ENCODE results near the gene CDH22. TPM values are rescaled to one million over a fixed set of nuclear protein-coding genes. Genes with fewer than 3 reads are reported as not detected.

CDH22 gene
- total and polyA plus RNA-seq, 2 experiments from 2014 or later: 0.08 to 0.10 TPM

GRCh38 chr20:46305973-46306360, 2.3 kb downstream of the CDH22 start:
- Mint-ChIP-seq H3K27ac (no peak overlapping the region), H3K4me1 (peaks cover 6% of the 10 kb centered on the region; the same call in 2 of the 3 replicates), H3K27me3 (ENCODE audit: insufficient read depth, low read depth, poor library complexity) (peaks cover 49% of the 10 kb centered on the region), H3K9me3 (no peaks in the 10 kb centered on the region; the same call in 2 of the 3 replicates), H3K36me3 (ENCODE audit: low read depth) (no peaks in the 10 kb centered on the region; the same call in 2 of the 3 replicates), H3K4me3 (no peak overlapping the region)
- no peak overlapping the region for H3K4me3 ChIP-seq
- 0 out of 2 replicates have a peak, but pooled peaks cover 6% of the 10 kb centered on the region for H3K4me1 ChIP-seq (ENCODE audit: insufficient read depth)
- ATAC-seq: no peak
- no peaks in the 10 kb centered on the region for H3K9me2 ChIP-seq (ENCODE audit: insufficient read depth)
- DNase-seq (ENCODE audit: low spot score): no peak
- peaks cover 9% of the 10 kb centered on the region; the same call in 1 of the 2 replicates for H4K20me1 ChIP-seq (replicated peaks; ENCODE audit: insufficient read depth)
- H3K4me2 ChIP-seq: no peak overlapping the region
- H3F3A ChIP-seq (replicated peaks; ENCODE audit: low read depth): no peaks in the 10 kb centered on the region
- no peaks in the 10 kb centered on the region for H3K36me3 ChIP-seq (ENCODE audit: insufficient read depth)
- TF ChIP-seq JUNB (IDR thresholded peaks at IDR 0.05; ENCODE audit: unreplicated experiment): no peak
- TF ChIP-seq ZNF331 (CRISPR knock-in tag; IDR thresholded peaks at IDR 0.05; ENCODE audit: low read depth): no peak
- TF ChIP-seq EZH2 (IDR thresholded peaks at IDR 0.05; ENCODE audit: low read depth, unreplicated experiment): no peak
- TF ChIP-seq ZNF462 (CRISPR knock-in tag; IDR thresholded peaks at IDR 0.05): no peak
- TF ChIP-seq CTCF (conservative IDR thresholded peaks at IDR 0.05; ENCODE audit: low read depth in 2 of 2): no peak
- no peak for TF ChIP-seq EZH2phosphoT487 (IDR thresholded peaks at IDR 0.05; ENCODE audit: unreplicated experiment)
- TF ChIP-seq CREB1 (CRISPR knock-in tag; IDR thresholded peaks at IDR 0.05; ENCODE audit: low read depth): no peak
- TF ChIP-seq ETS1 (IDR thresholded peaks at IDR 0.05): no peak
- TF ChIP-seq POLR2AphosphoS5 (IDR thresholded peaks at IDR 0.05; ENCODE audit: low read depth): no peak
- no peak for TF ChIP-seq STAT1 (IDR thresholded peaks at IDR 0.05; ENCODE audit: unreplicated experiment)
- TF ChIP-seq, protein P1, sequence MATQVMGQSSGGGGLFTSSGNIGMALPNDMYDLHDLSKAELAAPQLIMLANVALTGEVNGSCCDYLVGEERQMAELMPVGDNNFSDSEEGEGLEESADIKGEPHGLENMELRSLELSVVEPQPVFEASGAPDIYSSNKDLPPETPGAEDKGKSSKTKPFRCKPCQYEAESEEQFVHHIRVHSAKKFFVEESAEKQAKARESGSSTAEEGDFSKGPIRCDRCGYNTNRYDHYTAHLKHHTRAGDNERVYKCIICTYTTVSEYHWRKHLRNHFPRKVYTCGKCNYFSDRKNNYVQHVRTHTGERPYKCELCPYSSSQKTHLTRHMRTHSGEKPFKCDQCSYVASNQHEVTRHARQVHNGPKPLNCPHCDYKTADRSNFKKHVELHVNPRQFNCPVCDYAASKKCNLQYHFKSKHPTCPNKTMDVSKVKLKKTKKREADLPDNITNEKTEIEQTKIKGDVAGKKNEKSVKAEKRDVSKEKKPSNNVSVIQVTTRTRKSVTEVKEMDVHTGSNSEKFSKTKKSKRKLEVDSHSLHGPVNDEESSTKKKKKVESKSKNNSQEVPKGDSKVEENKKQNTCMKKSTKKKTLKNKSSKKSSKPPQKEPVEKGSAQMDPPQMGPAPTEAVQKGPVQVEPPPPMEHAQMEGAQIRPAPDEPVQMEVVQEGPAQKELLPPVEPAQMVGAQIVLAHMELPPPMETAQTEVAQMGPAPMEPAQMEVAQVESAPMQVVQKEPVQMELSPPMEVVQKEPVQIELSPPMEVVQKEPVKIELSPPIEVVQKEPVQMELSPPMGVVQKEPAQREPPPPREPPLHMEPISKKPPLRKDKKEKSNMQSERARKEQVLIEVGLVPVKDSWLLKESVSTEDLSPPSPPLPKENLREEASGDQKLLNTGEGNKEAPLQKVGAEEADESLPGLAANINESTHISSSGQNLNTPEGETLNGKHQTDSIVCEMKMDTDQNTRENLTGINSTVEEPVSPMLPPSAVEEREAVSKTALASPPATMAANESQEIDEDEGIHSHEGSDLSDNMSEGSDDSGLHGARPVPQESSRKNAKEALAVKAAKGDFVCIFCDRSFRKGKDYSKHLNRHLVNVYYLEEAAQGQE (IDR thresholded peaks at IDR 0.05; ENCODE audit: unreplicated experiment): no peak
- H3K79me2 ChIP-seq (replicated peaks; ENCODE audit: insufficient read depth): no peaks in the 10 kb centered on the region
- peaks cover 56% of the 10 kb centered on the region for H3K27me3 ChIP-seq (ENCODE audit: insufficient read depth)
- H3K27ac ChIP-seq (ENCODE audit: low read depth): no peak overlapping the region
- no peak overlapping the region for H2AFZ ChIP-seq

Data from GM23338 (cell line).